H7 (cell line): ENCODE data around the gene MAEA. TPM values are rescaled to one million over a fixed set of nuclear protein-coding genes. Genes with fewer than 3 reads are reported as not detected.
"Not testable (repeated sequence)": the region's sequence is repeated elsewhere in the genome, so short reads cannot be mapped to it uniquely, and the experiment has no call there.

ENCODE experiments used
- DNase-seq: peaks from one replicate; pipeline ENCODE4 v3.0.0; 2012
- H3K27me3 ChIP-seq: 2 replicates; pipeline ENCODE4 v1.6.0; 2011; ENCODE audit warnings: mild to moderate bottlenecking, low read length; ENCODE audit not compliant: control insufficient read depth, insufficient read depth
- H3K36me3 ChIP-seq: replicated peaks from 2 replicates; pipeline ENCODE4 v1.5.1; 2011; ENCODE audit warnings: low read length; ENCODE audit not compliant: control insufficient read depth, insufficient read depth
- H3K4me3 ChIP-seq: 2 replicates; pipeline ENCODE4 v1.5.1; 2011; ENCODE audit warnings: low read depth, mild to moderate bottlenecking, control low read depth, low read length, moderate library complexity; ENCODE audit not compliant: insufficient read depth
- total RNA-seq: library from RNA; depleted of rRNA; stranded (reverse); fragments of >200 nt; shearing (Covaris generic); gene quantifications from 2 replicates; pipeline ENCODE4 v1.2.3, GENCODE V29; 2014

Gene MAEA
- total RNA-seq, 1 experiment from 2014 or later, result 80.6 TPM

DNA sequence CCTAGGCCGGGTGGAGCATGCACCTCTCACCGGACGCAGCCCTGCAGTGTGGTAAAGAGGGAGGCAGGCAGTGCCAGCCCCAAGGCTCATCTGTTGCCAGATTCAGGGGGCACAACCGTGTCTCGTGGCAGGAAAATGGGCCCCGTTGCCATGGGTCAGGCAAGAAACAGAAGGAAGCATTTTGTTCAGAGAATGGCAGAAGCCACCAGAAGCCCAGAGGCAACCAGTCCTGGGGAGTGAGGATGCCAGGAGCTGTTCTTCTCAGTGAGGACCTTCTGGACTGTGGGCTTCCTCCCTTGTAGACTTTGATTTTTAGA lies 44.8 kb downstream of the MAEA start:
- no peak for DNase-seq
- peaks cover 16% of the 10 kb centered on the region for H3K36me3 ChIP-seq
- H3K4me3 ChIP-seq, result no peak overlapping the region
- H3K27me3 ChIP-seq, result no peaks in the 10 kb centered on the region

DNA sequence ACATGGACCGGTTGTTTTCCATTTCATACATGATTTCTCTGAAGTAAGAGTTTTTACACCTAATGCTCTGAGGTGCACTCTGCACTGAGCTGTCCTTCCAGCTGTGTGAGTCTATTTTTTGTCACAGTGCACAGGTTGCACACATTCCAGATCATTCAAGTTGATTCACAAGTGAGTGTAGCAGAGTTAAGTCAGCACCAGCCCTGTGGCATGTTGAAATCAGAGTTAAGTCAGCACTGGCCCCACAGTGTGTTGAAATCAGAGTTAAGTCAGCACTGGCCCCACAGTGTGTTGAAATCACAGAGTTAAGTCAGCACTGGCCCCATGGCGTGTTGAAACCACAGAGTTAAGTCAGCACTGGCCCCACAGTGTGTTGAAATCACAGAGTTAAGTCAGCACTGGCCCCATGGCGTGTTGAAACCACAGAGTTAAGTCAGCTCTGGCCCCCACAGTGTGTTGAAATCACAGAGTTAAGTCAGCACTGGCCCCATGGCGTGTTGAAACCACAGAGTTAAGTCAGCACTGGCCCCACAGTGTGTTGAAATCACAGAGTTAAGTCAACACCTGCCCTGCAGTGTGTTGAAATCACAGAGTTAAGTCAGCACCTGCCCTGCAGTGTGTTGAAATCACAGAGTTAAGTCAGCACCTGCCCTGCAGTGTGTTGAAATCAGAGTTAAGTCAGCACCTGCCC lies 45.6 kb downstream of the MAEA start:
- H3K27me3 ChIP-seq, DNase-seq, H3K4me3 ChIP-seq: not testable (repeated sequence)
- peaks cover 16% of the 10 kb centered on the region for H3K36me3 ChIP-seq

DNA sequence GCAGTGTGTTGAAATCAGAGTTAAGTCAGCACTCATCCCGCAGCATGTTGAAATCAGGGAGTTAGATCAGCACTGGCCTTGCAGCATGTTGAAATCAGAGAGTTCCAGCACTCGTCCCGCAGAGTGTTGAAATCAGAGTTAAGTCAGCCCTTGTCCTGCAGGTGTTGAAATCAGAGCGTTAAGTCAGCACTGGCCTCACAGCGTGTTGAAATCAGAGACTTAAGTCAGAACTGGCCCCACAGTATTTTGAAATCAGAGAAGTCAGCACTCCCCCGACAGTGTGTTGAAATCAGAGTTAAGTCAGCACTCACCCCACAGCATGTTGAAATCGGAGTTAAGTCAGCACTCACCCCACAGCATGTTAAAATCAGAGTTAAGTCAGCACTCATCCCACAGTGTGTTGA lies 46.4 kb downstream of the MAEA start:
- peaks cover 16% of the 10 kb centered on the region for H3K36me3 ChIP-seq
- no peaks in the 10 kb centered on the region for H3K27me3 ChIP-seq
- DNase-seq, result no peak
- H3K4me3 ChIP-seq, result no peak overlapping the region

DNA sequence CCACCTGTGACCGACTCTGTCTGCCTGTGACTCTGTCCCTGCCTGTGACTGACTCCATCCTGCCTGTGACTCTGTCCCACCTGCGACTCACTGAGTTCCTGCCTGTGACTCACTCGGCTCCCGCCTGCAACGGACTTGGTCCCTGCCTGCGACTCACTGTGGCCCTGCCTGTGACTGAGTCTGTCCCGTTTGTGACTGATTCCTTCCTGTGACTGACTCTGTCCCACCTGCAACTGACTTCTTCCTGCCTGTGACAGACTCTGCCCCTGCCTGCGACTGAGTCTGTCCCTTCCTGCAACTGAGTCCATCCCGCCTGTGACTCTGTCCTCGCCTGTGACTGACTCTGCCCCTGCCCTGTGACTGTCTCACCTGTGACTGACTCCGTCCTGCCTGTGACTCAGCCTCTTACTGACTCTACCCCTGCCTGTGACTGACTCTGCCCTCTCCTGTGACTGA lies 47.7 kb downstream of the MAEA start:
- Histone ChIP-seq H3K36me3 (peaks cover 16% of the 10 kb centered on the region), H3K27me3 (no peaks in the 10 kb centered on the region), H3K4me3 (no peak overlapping the region)
- no peak for DNase-seq

DNA sequence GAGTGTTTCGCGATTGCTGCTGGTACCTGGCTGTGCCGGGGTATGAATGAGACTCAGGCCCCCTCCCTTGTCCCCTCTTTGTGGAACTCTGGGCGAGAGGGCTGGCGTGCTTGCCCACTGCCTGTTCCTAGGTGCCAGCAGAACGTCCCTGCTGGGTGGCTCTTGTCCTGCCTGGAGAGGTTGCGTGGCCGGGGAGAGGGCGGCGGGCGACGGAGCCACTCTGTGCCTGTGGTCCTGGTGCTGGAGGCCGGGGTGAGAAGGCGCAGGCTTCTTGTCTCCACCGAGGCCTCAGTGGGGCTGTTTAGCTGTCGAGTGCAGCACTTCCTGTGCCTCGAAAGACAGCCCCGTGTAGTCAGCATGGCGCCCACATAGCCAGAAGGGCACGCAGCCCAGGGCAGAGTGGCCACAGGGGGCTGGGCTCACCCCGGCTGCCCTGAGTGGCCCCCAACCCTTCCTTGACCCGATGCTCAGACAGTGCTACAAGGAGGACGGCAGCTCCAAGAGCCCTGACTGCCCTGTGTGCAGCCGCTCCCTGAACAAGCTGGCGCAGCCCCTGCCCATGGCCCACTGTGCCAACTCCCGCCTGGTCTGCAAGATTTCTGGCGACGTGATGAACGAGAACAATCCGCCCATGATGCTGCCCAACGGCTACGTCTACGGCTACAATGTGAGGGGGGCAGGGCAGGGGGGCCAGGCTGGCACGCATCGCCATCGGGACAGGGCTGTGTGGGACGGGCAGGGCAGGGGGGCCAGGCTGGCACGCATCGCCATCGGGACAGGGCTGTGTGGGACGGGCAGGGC lies 48.5 kb downstream of the MAEA start:
- no peak for DNase-seq
- Histone ChIP-seq H3K4me3 (no peak overlapping the region), H3K27me3 (no peaks in the 10 kb centered on the region), H3K36me3 (peaks cover 16% of the 10 kb centered on the region)

DNA sequence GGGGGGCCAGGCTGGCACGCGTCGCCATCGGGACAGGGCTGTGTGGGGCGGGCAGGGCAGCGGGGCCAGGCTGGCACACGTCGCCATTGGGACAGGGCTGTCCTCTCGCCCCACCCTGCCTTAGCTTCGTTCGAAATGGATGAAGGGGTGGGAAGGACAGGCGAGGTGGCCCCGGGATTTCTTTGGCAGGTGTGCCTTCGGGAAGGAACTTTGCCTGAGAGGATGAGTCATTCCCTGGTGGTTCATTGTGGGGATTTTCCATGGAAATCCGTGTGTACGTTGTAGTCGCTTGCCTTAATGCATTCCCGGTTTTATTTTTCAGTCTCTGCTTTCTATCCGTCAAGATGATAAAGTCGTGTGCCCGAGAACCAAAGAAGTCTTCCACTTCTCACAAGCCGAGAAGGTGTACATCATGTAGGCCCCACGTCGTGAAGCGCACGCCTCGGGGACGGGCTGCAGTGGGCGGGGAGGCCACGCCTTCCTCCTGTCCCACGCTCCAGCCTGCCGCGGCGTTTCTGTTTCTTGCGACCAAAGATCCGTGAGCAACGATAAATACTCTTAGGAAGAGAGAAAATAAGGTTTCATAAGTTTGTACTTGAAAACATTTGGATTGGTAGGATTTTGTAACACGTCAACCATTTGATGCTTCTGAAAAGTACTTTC lies 49.2 kb downstream of the MAEA start:
- DNase-seq, result no peak
- H3K36me3 ChIP-seq, result peaks cover 16% of the 10 kb centered on the region
- H3K27me3 ChIP-seq, result no peaks in the 10 kb centered on the region
- H3K4me3 ChIP-seq, result no peak overlapping the region

DNA sequence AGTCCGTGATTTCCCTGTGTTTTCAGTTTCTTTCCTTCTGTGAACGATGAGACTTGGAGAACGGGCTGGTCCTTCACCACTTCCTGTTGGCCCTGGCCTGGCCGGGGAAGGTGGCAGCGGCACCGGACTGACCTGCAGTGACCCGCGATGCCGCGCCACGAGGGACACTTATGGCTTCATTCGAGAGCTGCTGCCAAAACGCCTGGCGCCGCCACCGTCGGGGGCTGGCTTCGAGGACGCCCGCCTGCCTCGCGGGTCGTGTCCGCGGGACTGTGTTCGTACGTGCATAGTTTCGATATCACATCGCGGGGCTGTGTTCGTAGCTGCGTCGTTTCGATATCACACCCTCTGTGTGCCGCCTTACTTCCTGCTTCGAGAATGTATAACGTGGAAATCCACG lies 49.8 kb downstream of the MAEA start:
- DNase-seq, result no peak
- Histone ChIP-seq H3K27me3 (no peaks in the 10 kb centered on the region), H3K4me3 (no peak overlapping the region), H3K36me3 (peaks cover 16% of the 10 kb centered on the region)

DNA sequence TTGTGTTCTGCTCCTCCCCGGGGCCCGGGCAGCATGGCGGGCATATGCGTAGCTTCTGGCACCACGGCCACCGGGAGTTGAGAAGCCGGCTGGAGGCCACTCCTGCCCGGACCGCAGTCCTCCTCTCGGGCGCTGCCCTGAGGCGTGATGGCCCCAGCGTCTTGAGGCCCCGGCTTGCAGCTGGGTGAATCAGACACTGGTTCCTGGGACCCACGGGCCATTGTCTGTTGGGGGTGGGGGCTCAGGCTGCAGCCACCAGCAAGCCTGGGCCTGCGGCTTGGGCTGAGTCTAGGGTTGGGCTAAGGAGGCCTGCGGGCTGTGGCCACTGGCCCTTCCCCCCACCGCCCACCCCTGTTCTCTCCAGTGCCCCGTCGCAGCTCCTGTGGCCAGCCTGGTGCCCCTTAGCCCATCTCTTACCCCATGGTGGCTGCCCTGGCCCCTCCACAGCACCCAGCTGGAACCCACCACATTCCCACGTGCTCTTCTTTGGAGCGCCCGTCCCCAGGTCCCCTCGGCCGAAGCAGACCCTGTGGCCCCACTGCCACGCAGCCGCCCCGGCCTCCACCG lies 50.6 kb downstream of the MAEA start:
- Histone ChIP-seq H3K4me3 (no peak overlapping the region), H3K27me3 (no peaks in the 10 kb centered on the region), H3K36me3 (peaks cover 16% of the 10 kb centered on the region)
- no peak for DNase-seq

DNA sequence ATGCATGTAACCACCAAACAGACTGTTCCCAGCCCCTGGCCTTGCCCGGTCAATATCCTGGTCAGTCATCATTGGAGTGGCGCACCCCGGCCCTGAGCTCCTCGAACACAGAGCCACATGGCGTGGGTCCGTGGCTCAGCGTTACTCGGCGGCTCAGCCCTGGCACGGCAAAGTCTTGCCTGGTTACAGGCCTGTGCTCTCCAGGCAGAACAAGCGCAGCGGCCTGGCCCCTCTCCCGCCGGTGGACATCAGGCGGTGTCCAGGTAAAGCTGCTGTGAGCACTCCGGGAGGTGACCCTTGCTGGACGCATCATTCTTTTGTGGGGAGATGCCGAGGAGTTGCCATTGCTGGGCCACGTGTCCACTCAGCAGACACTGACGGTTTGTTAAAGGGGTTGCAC lies 51.2 kb downstream of the MAEA start:
- H3K27me3 ChIP-seq, result no peaks in the 10 kb centered on the region
- H3K4me3 ChIP-seq, result no peak overlapping the region
- no peak for DNase-seq
- peaks cover 16% of the 10 kb centered on the region for H3K36me3 ChIP-seq

DNA sequence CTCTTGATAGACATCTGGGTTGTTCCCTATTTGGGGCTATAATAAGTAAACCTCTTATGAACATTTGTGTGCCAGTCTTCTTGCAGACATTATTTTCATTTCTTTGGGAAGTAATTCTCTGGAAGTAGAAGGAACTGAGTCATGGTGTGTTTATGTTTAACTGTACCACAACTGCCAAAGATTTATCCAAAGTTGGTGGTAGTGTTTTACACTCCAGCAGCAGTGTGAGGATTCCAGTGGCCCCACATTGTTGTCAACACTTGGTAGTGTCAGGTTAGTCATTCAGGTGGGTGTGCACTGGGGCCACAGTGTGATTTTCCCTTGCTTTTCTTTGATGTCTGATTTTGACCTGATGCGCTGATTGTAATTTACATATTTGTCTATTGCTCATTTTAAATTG lies 52.3 kb downstream of the MAEA start:
- H3K36me3 ChIP-seq, result peaks cover 11% of the 10 kb centered on the region
- H3K4me3 ChIP-seq, result no peak overlapping the region
- H3K27me3 ChIP-seq, result no peaks in the 10 kb centered on the region
- DNase-seq, result no peak

DNA sequence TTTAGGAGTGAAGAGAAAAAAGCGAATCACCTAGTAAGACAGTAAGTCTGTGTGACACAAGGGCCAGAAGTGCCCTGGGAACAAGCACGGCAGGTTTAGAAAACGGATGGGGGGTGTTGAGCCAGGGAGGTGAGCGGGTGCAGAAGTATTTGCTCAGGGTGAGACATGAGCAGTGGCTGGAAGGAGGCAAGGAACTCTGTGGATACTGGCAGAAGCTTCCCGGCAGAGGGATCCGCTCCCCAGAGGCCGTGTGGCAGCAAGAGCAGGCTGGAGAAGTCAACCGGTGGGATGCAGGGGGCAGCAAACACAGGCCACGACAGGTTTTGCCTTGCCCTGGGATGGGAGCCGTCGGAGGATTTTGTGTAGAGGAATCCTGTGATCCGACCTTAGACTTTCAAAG lies 55.0 kb downstream of the MAEA start:
- Histone ChIP-seq H3K36me3 (peaks cover under 1% of the 10 kb centered on the region; the same call in 1 of the 2 replicates), H3K27me3 (no peaks in the 10 kb centered on the region), H3K4me3 (no peak overlapping the region)
- no peak for DNase-seq

DNA sequence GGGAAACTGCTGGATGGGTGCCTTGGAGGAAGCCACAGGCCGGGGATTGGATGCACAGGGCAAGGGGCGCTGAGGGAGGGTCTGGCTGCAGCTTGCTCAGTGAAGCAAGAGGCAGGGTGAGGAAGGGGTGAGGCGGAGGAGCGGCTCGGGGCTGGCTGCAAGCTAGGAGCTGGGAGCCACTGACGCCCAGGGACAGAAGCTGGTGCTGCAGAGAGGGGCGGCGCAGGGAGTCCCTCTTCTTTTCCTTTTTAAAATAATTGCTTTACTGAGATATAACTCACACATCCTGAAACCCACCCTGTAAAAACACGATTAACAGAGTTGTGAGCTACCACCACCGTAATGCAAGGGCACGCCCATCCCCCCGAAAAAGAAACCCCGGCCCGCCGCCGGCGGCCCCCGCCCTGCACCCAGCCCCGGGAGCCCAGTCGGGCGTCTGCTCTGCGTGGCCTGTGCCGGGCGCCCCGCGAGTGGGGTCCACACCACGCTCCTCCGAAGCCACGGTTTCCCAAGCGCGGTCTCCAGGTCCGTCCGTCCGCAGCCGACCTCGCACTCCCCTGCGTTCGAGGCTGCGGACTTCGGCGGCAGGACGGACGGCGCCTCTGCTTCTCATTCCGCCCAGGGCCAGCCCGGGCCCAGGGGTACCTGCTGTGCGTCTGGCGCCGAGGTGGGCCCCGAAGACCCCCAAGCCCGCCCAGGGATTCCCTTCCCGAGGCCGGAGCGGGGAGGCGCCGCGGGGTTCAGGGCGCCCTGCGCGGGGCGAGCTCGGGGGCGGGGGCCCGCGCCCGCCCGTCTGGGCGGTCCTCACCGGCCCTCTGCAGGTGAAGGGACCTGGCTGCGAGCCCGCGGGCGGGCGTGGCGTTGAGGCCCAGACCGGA lies 56.5 kb downstream of the MAEA start:
- peak; percentile 89 for DNase-seq
- peaks cover 5% of the 10 kb centered on the region for H3K36me3 ChIP-seq
- H3K4me3 ChIP-seq, result peak overlapping the region; percentile 85
- no peaks in the 10 kb centered on the region for H3K27me3 ChIP-seq

DNA sequence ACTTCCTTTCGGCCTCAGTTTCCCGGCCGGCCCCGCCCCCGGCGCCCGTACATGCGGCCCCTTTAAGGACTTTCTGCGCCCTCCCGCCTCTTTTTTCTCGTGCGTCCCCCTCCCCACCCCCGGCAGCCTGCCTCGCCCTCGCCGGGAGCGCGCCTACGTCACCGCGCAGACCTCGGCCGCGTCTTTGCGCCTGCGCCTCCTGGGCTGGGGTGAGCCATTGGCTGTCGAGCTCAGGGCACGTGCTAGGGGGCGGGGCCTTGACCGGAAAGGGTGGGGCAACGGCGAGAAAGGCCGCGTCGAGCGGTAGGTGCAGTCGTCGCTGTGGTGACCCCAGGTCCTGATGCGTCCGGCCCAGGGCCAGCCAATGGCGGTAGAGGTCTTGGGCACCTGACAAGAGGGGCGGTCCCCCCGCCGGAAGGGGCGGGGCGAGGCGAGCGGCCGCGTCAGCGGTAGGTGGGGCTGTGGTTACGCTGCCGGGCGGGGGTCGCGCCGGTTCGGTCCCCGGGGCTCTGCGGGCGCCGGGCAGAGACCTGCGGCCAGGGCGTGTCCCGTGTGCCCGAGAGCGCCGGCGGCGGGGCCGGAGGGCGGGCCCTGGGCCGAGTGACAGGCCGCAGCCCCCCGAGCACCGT lies 57.2 kb downstream of the MAEA start, which contains the start of gene UVSSA:
Gene UVSSA (plus strand): TSS at position 428 of the 629 bp plus-strand sequence. CDS start 884 bp downstream, outside the sequence.
- no peaks in the 10 kb centered on the region for H3K27me3 ChIP-seq
- H3K4me3 ChIP-seq, result peak within 1 kb of the TSS; percentile 87
- peaks cover 5% of the 10 kb centered on the region for H3K36me3 ChIP-seq
- peak; percentile 100 for DNase-seq
